ENCODE measurements around the gene ZNF709. TPM values are rescaled to one million over a fixed set of nuclear protein-coding genes. Genes with fewer than 3 reads are reported as not detected.
A peak's percentile ranks its signal among the peaks of the same experiment; 100 is the strongest.
"Not testable (repeated sequence)": the region's sequence is repeated elsewhere in the genome, so short reads cannot be mapped to it uniquely, and the experiment has no call there.

Gene ZNF709
- total RNA-seq, 2 experiments from 2014 or later, result 2.2 to 2.4 TPM

DNA sequence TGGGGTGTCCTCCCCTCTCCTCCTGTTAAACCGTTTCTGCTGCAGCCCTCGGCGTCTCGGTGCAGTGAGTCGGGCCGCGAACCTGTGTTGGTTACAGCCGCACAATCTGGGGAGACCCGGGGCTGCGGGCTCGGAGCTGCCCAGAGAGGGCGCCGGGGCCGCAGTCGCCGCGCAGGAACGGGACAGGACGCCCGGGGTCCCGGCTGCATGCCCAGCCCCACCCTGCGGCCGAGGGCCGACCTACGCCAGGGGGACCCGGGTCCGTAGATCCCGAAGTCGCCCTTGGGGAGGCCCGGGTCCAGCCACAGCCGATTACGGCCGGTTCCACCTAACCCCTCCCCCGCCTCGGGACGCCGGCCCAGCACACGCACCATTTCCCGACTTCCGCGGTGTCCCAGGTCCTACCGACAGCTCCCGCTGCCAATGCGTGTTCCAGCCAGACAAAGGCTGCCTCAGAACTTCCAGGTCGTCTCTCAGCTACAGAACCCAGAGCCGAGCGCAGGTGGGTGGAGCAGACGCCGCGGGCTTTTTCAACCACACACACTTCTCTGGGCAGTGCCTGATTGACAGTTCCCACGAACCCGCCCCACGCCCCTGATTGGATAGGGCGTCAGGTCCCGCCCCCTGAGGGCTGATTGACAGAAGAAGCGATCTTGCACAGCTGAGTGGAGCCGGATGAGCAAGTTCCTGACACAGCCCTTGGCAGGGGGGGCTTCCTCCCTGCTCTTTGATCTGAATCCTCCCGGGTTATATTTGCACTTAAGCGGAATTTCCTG lies 43.9 kb downstream of the ZNF709 start, which contains the start of gene ZNF443:
Gene ZNF443, minus strand, starts transcription at position 481 of the 776 bp plus-strand sequence. Its CDS starts 107 bp downstream, at position 374.
- H3K4me1 Mint-ChIP-seq, result peaks cover 17% of the 10 kb centered on the region
- peaks cover 25% of the 10 kb centered on the region for H3K36me3 Mint-ChIP-seq (ENCODE audit: low read depth)
- ChIA-PET POLR2A (interaction anchor here (0.6 to 0.7 kb wide), 2 partner anchors 513 to 1203 kb away, joined by 3 to 20 read pairs; no protein-coding TSS in a partner anchor), CTCF (interaction anchor here (0.6 to 1.6 kb wide), 4 partner anchors 8 to 36 kb away, joined by 3 to 4 read pairs (median 4); no protein-coding TSS in a partner anchor)
- DNase-seq, result peak; percentile 99
- peak within 1 kb of the TSS; percentile 93 for H3K4me3 Mint-ChIP-seq
- H3K9me3 Mint-ChIP-seq, result peaks cover 29% of the 10 kb centered on the region
- H3K27ac Mint-ChIP-seq, result peak within 1 kb of the TSS; percentile 93
- no peaks in the 10 kb centered on the region for H3K27me3 Mint-ChIP-seq

DNA sequence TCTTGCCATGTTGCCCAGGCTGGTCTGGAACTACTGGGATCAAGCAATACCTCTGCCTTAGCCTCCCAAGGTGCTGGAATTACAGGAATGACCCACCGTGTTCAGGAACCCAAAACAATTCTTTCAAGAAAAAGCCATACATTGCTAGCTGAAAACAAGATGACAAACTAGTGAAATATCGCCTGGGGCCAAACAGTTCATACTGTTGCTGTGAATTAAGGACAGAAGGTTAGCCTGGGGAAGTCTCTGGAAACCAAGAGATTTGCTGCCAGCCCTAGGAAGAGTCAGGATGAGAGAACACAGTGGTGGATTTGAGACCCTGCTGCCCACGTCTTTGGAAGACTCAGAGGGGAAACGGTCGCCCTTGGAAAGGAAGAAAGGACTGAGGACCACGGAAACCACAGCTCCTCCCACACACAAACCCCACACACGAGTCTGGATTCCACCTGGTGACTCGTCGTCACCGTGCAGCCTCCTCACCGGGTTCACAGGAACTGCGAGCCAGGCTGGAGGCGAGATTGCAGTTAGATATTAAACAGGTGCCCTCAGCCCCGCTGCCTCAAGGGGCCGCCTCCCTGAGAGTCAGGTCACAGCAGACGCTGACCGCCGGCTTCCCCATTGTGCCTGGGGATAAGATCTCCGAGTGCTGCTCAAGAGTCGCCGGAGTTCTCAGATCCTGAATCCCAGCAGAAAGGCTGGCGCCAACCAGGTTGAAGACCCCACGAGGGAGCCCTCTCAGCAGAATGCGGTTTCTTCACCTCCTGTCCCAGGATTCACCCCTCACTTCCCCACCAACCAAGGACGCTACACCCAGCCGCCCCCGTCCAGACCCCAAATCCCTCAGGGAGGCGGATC lies 44.7 kb downstream of the ZNF709 start:
- H3K27me3 Mint-ChIP-seq, result not testable (repeated sequence)
- H3K9me3 Mint-ChIP-seq, result peaks cover 26% of the 10 kb centered on the region
- peaks cover 29% of the 10 kb centered on the region for H3K36me3 Mint-ChIP-seq (ENCODE audit: low read depth)
- CTCF ChIA-PET, result interaction anchor here (0.6 to 1.6 kb wide), 2 partner anchors 11 to 36 kb away, joined by 3 to 4 read pairs; no protein-coding TSS in a partner anchor
- peak; percentile 35 for DNase-seq
- peak overlapping the region; percentile 93 for H3K4me3 Mint-ChIP-seq
- POLR2A ChIA-PET, result interaction anchor here (0.6 to 0.7 kb wide), 2 partner anchors 512 to 1204 kb away, joined by 3 to 20 read pairs; no protein-coding TSS in a partner anchor
- peaks cover 17% of the 10 kb centered on the region for H3K4me1 Mint-ChIP-seq
- peak overlapping the region; percentile 84 for H3K27ac Mint-ChIP-seq

DNA sequence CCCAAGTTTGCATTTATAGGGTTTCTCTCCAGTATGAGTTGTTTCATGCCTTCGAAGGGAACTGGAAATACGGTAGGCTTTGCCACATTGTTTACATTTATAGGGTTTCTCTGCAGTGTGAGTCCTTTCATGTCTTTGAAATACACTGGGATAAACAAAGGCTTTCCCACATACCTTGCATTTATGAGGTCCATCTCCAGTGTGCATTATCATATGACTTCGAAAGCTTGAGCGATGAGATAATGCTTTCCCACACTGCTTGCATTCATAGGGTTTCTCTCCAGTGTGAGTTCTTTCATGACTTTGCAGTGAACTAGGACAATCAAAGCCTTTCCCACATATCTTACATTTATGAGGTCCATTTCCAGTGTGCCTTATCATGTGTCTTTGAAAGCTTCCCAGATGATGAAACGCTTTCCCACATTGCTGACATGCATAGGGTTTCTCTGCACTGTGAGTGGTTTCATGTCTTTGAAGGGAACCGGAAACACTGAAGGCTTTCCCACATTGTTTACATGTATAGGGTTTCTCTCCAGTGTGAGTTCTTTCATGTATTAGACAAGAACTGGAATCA lies 53.8 kb downstream of the ZNF709 start:
- CTCF ChIA-PET, H3K27ac Mint-ChIP-seq, H3K4me1 Mint-ChIP-seq, H3K4me3 Mint-ChIP-seq, DNase-seq, POLR2A ChIA-PET, H3K27me3 Mint-ChIP-seq: not testable (repeated sequence)
- peaks cover 63% of the 10 kb centered on the region for H3K36me3 Mint-ChIP-seq (ENCODE audit: low read depth)
- peaks cover 47% of the 10 kb centered on the region for H3K9me3 Mint-ChIP-seq

DNA sequence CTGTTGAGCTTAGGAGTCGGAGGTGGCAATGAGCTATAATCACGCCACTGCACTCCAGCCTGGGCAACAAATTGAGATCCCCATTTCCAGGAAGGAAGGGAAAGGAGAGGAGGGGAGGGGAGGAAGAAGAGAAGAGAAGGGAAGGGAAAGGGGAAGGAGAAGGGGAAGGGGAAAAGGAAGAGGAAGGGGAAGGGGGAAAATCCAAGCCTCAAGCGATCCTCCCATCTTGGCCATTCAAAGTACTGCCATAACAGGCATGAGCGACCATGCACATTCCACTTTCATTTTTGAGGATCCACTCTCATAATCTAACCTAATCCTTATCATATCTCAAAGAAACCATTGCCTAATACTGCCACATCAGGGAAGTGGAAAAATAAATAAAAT lies 58.7 kb downstream of the ZNF709 start:
- Mint-ChIP-seq H3K36me3 (ENCODE audit: low read depth) (peaks cover 67% of the 10 kb centered on the region), H3K27me3 (no peaks in the 10 kb centered on the region), H3K4me3 (no peak overlapping the region), H3K9me3 (peaks cover 49% of the 10 kb centered on the region), H3K4me1 (no peaks in the 10 kb centered on the region), H3K27ac (no peak overlapping the region)
- POLR2A ChIA-PET, result no interaction called here
- CTCF ChIA-PET, result interaction anchor here (1.0 kb wide), 2 partner anchors 37 to 232 kb away, joined by 3 read pairs; no protein-coding TSS in a partner anchor
- DNase-seq, result no peak

DNA sequence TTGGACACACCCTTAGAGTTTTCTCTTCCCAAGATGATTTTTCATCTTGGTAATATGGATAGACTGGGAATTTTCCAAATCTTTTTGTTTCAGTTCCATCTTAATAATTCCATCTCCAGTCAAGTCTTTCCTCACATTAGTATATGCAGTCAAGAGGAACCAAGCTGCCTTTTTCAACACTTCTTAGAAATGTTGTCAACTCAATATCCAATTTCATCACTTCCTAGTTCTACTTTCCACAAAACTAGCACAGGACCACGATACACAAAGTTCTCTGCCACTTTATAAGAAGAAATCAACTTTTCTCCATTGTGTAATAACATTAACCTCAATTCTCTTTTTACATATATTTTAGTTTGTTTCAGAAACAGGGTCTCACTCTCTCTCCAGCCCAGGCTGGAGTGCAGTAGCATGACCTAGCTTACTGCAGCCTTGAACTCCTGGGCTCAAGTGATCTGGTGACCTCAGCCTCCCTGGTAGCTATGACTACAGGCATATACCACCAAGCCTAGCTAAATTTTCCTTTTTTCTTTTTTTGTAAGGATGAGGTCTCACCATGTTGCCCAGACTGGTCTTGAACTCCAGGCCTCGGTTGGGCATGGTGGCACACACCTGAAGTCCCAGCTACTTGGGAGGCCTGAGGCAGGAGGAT lies 59.3 kb downstream of the ZNF709 start:
- ChIA-PET POLR2A (no interaction called here), CTCF (interaction anchor here (1.0 kb wide), 2 partner anchors 37 to 231 kb away, joined by 3 read pairs; no protein-coding TSS in a partner anchor)
- Mint-ChIP-seq H3K36me3 (ENCODE audit: low read depth) (peaks cover 66% of the 10 kb centered on the region), H3K27ac (no peak overlapping the region), H3K27me3 (no peaks in the 10 kb centered on the region), H3K4me1 (no peaks in the 10 kb centered on the region), H3K9me3 (peaks cover 44% of the 10 kb centered on the region), H3K4me3 (no peak overlapping the region)
- DNase-seq, result no peak

DNA sequence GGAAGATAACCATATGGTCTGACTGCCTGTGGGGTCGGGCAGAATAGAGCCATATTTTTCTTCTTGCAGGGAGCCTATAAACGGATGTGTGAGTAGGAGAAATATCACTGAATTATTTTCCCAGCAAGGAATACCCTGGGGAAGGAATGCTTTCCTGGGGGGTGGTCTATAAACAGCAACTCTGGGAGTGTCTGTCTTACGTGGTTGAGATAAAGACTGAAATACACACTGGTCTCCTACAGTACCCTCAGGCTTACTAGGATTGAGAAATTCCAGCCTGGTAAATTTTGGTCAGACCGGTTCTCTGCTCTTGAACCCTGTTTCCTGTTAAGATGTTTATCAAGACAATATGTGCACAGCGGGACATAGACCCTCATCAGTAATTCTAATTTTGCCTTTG lies 67.3 kb downstream of the ZNF709 start:
- POLR2A ChIA-PET, CTCF ChIA-PET, H3K27me3 Mint-ChIP-seq, H3K4me3 Mint-ChIP-seq, DNase-seq, H3K4me1 Mint-ChIP-seq, H3K27ac Mint-ChIP-seq: not testable (repeated sequence)
- Mint-ChIP-seq H3K9me3 (peaks cover 47% of the 10 kb centered on the region), H3K36me3 (ENCODE audit: low read depth) (peaks cover 30% of the 10 kb centered on the region)

DNA sequence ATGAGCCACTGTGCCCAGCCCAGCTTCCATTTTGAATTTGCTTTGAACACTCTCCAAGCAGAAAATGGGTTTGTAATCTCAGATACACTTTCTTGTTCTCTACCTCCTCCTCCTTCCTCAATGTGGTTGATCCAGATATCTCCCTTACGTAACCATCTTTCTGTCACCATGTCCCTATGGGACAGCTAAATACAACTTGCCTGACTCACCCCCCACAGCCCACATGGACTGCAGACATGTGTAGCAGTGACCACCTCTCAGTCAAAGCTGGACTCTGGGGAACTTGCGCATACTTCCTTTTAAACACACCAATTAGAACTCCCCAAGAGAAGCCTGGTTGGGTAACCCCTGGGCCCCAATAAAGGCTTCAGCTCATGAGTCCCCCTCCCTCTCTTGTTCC lies 72.7 kb downstream of the ZNF709 start:
- H3K4me1 Mint-ChIP-seq, result no peaks in the 10 kb centered on the region
- CTCF ChIA-PET, result no interaction called here
- peaks cover 40% of the 10 kb centered on the region for H3K9me3 Mint-ChIP-seq
- H3K27me3 Mint-ChIP-seq, result no peaks in the 10 kb centered on the region
- H3K27ac Mint-ChIP-seq, result no peak overlapping the region
- no peak overlapping the region for H3K4me3 Mint-ChIP-seq
- peaks cover 7% of the 10 kb centered on the region for H3K36me3 Mint-ChIP-seq (ENCODE audit: low read depth)
- DNase-seq, result no peak
- POLR2A ChIA-PET, result no interaction called here

Other genes starting within 250 kb of the ZNF709 start
- 10 to 100 TPM; 15.5 to 15.7 TPM for gene ZNF44, start 189.9 kb downstream of the ZNF709 start, total RNA-seq
- gene ZNF563, start 151.2 kb downstream of the ZNF709 start, total RNA-seq, result 1 to 10 TPM; 3.8 to 3.9 TPM
- gene ZNF442, start 119.1 kb downstream of the ZNF709 start, total RNA-seq, result 1 to 10 TPM in 1 of 2 experiments, under 1 TPM in 1; 0.50 to 1.2 TPM
- gene ZNF799, start 83.5 kb downstream of the ZNF709 start, total RNA-seq, result 1 to 10 TPM; 4.7 to 5.4 TPM
- 1 to 10 TPM; 5.8 to 6.4 TPM for gene ZNF443, start 43.8 kb downstream of the ZNF709 start, total RNA-seq
- 10 to 100 TPM; 11.1 to 12.1 TPM for gene ZNF564, start 66.7 kb upstream of the ZNF709 start, total RNA-seq
- gene ZNF490, start 126.0 kb upstream of the ZNF709 start, total RNA-seq, result 10 to 100 TPM; 15.1 to 15.8 TPM
- 10 to 100 TPM; 31.3 to 37.3 TPM for gene ZNF791, start 126.1 kb upstream of the ZNF709 start, total RNA-seq
- gene MAN2B1, start 181.9 kb upstream of the ZNF709 start, total RNA-seq, result 100 to 1,000 TPM; 130 to 143 TPM
- 10 to 100 TPM; 14.4 to 19.6 TPM for gene WDR83, start 182.0 kb upstream of the ZNF709 start, total RNA-seq
- 100 to 1,000 TPM in 1 of 2 experiments, 10 to 100 TPM in 1; 89.9 to 102 TPM for gene DHPS, start 197.1 kb upstream of the ZNF709 start, total RNA-seq
- gene GNG14, start 203.2 kb upstream of the ZNF709 start, total RNA-seq, result not detected
- gene FBXW9, start 211.8 kb upstream of the ZNF709 start, total RNA-seq, result 1 to 10 TPM; 5.3 to 5.9 TPM
- gene TNPO2, start 239.1 kb upstream of the ZNF709 start, total RNA-seq, result 10 to 100 TPM; 80.5 to 90.7 TPM
- gene TRIR, start 249.9 kb upstream of the ZNF709 start, total RNA-seq, result 100 to 1,000 TPM; 222 to 226 TPM

All from activated CD4-positive, alpha-beta T cell treated with anti-CD3 and anti-CD28 coated beads, Interleukin-2, amount 10 ng/mL, durations not matched to agents 7 days and 5 days (primary cell).